Peyer's patch (tissue), 4 donors: Measurements from ENCODE around the gene SEMA6B. TPM values are rescaled to one million over a fixed set of nuclear protein-coding genes. Genes with fewer than 3 reads are reported as not detected.

Experiments
- DNase-seq, 3 donors: peaks; one replicate each; pipeline ENCODE4 v3.0.0-alpha.2; 2017 to 2019
- H3K27ac ChIP-seq, 4 donors: fragments of 200-600 bp; sonication (generic); one replicate each; pipeline ENCODE4 v1.5.1; 2016 to 2019
- H3K27me3 ChIP-seq, 2 donors: fragments of 200-600 bp; sonication (generic); one replicate each; pipeline ENCODE4 v1.5.1; 2019
- H3K36me3 ChIP-seq, 3 donors: fragments of 200-600 bp; sonication (generic); one replicate each; pipeline ENCODE4 v1.5.1; 2016 to 2019
- H3K4me1 ChIP-seq, 4 donors: fragments of 200-600 bp; sonication (generic); one replicate each; pipeline ENCODE4 v1.5.1; 2016 to 2019
- H3K4me3 ChIP-seq, 4 donors: fragments of 200-600 bp; sonication (generic); 1 replicate in 3 of 4; 2 replicates in 1 of 4; pipeline ENCODE4 v1.5.1; 2016 to 2019; ENCODE audit warnings: mild to moderate bottlenecking in 1 of 4
- H3K9me3 ChIP-seq, 4 donors: fragments of 200-600 bp; sonication (generic); one replicate each; pipeline ENCODE4 v1.5.1; 2016 to 2019; ENCODE audit warnings: mild to moderate bottlenecking in 1 of 4
- POLR2A ChIP-seq, 2 donors: fragments of 450-650 bp; IDR thresholded peaks; one replicate each; pipeline ENCODE4 v1.5.1; 2017; ENCODE audit warnings: antibody characterized with exemption in 2 of 2, mild to moderate bottlenecking in 2 of 2, moderate library complexity in 2 of 2
- total RNA-seq, 4 donors: library from RNA; depleted of rRNA; stranded (reverse); fragments of >200 nt; gene quantifications; one replicate each; pipeline ENCODE4 v1.1.0, GENCODE V29; 2016
- TF ChIP-seq, protein P1 (sequence below), 6 experiments: fragments of 450-650 bp in 4 of 6; fragments of 200-600 bp in 2 of 6; sonication (generic) in 1 of 6; IDR thresholded peaks; one replicate each; pipeline ENCODE4 v1.5.1; 2017 to 2019; ENCODE audit warnings: antibody characterized with exemption in 6 of 6, mild to moderate bottlenecking in 3 of 6, moderate library complexity in 1 of 6

The SEMA6B gene
- total RNA-seq, 4 donors from 2014 or later = 1.2 to 9.9 (median 3.2) TPM

DNA sequence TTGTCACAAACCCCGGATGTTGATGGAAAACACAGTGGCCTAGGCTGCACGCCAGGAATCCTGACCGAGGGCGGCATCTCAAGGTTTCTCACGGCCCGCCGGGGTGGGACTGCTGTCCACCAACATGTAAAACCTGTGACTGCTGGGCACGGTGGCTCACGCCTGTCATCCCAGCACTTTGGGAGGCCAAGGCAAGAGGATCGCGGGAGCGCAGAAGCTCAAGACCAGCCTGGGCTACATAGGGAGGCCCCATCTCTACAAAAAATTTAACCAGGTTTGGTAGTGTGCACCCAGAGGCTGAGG, 52.4 kb downstream of the SEMA6B start:
- Histone ChIP-seq H3K27ac (no peak overlapping the region), H3K9me3 (no peaks in the 10 kb centered on the region), H3K36me3 (peaks cover 0 to 16% (median 0%) of the 10 kb centered on the region in 3 donors), H3K4me3 (no peak overlapping the region), H3K27me3 (no peaks in the 10 kb centered on the region), H3K4me1 (no peaks in the 10 kb centered on the region)
- TF ChIP-seq, protein P1, sequence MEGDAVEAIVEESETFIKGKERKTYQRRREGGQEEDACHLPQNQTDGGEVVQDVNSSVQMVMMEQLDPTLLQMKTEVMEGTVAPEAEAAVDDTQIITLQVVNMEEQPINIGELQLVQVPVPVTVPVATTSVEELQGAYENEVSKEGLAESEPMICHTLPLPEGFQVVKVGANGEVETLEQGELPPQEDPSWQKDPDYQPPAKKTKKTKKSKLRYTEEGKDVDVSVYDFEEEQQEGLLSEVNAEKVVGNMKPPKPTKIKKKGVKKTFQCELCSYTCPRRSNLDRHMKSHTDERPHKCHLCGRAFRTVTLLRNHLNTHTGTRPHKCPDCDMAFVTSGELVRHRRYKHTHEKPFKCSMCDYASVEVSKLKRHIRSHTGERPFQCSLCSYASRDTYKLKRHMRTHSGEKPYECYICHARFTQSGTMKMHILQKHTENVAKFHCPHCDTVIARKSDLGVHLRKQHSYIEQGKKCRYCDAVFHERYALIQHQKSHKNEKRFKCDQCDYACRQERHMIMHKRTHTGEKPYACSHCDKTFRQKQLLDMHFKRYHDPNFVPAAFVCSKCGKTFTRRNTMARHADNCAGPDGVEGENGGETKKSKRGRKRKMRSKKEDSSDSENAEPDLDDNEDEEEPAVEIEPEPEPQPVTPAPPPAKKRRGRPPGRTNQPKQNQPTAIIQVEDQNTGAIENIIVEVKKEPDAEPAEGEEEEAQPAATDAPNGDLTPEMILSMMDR (IDR thresholded peaks at IDR 0.05) = no peak
- no peak for TF ChIP-seq POLR2A (IDR thresholded peaks at IDR 0.05)
- DNase-seq = no peak

DNA sequence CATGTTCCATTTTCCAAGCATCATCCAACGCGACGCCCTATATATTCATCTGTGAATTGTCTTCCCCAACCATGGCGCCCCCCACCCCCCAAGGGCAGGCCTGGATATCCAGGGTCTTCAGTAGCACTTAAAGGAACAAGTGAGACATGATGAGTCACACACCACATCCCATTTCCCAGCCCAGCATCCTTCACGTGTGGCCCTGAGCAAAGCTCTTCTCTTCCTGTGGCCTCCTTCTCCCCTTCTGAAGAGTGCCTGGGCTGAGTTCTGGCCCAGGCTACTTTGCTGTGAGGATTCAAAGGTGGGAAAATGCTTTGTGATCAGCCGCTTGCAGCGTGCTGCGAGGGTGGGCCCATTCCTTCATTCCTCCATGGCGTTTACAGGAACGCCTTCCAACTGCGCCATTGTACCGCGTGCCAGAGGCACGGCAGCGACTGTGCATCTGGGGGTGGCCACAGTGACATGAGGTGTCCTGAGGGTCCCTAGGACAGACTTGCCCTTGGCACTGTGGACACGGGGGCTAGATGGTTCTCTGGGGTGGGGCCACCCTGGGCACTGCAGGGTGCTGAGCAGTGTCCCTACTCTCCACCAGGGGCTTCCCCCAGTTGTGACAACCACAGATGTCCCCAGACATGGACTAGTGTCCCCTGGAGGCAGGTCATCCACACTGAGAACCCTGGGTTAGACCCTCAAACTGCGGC, 52.9 kb downstream of the SEMA6B start:
- H3K9me3 ChIP-seq = no peaks in the 10 kb centered on the region
- peaks cover 0 to 21% (median 0%) of the 10 kb centered on the region in 3 donors for H3K36me3 ChIP-seq
- no peak for TF ChIP-seq POLR2A (IDR thresholded peaks at IDR 0.05)
- TF ChIP-seq, protein P1 (IDR thresholded peaks at IDR 0.05) = no peak
- H3K4me3 ChIP-seq = no peak overlapping the region
- H3K27ac ChIP-seq = no peak overlapping the region
- no peak for DNase-seq
- no peaks in the 10 kb centered on the region for H3K27me3 ChIP-seq
- H3K4me1 ChIP-seq = no peaks in the 10 kb centered on the region

DNA sequence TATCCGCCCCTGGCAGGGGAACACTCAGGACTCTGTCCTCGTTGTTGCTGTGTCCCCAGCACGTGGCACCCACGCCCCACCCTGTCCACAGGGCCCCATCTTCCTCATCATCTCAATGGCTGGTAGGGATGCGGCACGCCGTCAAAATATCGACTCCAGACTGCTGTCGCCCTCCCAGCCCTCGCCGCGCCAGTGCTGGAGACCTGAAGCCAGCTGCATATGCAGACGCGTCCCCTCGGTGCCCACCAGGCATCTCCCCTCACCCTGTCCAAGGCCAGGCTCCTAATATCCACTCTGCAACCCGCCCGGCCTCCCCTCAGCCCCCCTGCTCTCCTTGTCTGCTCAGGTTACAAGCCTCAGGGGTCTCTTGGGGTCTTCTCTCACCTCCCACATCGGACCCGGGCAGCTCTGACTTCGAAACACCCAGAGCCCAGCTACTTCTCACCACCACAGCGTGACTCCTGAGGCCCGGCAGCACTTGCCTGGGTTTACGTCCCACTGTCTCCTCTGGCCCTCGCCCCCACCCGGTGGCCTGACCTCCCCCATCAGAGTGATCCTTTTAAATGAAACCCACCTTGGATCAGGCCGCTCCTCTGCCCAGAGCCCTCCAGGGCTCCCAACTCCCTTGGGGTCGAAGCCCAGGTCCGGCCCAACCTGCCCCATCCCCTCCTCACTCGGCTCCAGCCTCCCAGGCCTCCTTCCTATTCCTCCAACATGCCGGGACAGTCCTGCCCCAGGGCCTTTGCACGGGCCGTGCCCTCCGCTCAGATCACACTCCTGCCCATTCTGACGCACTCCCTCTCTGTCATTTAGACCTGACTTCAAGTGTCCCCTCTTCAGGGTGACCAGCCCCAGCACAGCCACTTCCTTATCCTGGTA, 53.7 kb downstream of the SEMA6B start:
- Histone ChIP-seq H3K9me3 (no peaks in the 10 kb centered on the region), H3K4me3 (no peak overlapping the region), H3K27me3 (no peaks in the 10 kb centered on the region), H3K4me1 (no peaks in the 10 kb centered on the region), H3K27ac (no peak overlapping the region), H3K36me3 (peaks cover 0 to 26% (median 0%) of the 10 kb centered on the region in 3 donors)
- DNase-seq = no peak
- TF ChIP-seq, protein P1 (IDR thresholded peaks at IDR 0.05) = no peak
- TF ChIP-seq POLR2A (IDR thresholded peaks at IDR 0.05) = no peak

DNA sequence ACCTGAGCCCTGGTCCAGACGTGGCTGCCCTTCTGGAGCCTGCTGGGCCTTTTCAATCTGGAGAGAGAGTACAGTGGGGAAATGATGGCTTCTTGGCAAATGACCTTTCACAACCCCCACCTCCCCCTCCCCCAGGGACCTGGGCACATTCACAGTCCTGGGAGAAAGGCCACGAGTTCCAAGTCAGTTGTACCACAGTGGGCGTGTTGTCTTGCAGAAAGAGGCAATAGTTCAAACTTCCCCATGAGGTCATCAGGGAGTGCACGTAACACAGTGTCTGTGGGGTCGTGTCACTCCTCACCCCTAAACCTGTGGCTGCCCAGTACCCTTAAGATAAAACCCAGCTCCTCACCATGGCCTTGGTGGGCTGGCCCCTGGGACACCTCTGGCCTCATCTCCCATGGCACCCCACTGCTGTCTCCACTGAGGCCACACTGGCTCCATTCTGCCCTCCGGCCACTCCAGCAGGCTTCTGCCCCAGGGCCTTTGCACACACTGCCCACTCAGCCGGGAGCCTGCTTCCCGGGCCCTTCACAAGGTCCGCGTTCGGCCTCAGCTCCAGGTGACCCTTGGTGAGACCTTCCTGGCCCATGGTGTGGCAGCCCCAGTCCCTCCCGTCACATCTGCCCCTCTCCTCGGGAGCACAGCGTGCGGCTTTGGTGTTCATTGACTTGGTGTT, 54.5 kb downstream of the SEMA6B start:
- H3K36me3 ChIP-seq = peaks cover 0 to 34% (median 0%) of the 10 kb centered on the region in 3 donors
- no peak overlapping the region for H3K4me3 ChIP-seq
- H3K4me1 ChIP-seq = no peaks in the 10 kb centered on the region
- no peak for DNase-seq
- no peak overlapping the region for H3K27ac ChIP-seq
- H3K27me3 ChIP-seq = no peaks in the 10 kb centered on the region
- TF ChIP-seq, protein P1 (IDR thresholded peaks at IDR 0.05) = no peak
- TF ChIP-seq POLR2A (IDR thresholded peaks at IDR 0.05) = no peak
- no peaks in the 10 kb centered on the region for H3K9me3 ChIP-seq

DNA sequence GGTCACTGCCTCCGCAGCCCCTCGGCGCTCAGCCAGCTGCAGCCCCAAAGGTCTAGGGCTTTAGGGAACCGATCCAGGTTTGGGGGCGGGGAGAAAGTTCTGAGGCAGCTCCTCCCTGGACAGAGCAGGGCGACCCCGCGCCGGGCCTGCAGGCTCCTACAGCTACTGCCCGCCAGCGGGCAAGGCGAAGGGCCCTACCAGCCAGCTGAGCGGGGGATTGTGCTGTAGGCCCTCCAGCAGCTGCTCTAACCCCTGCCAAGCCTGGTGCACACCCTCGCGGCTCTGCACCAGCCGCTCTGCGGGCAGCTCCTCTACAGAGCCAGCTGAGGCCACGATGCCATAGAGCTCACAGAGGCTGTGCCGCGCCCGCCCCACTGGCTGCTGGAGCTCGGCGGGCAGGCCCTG, 55.2 kb downstream of the SEMA6B start:
- H3K9me3 ChIP-seq = no peaks in the 10 kb centered on the region

More for the DNA sequence above, 55.2 kb downstream of the SEMA6B start:
- Histone ChIP-seq H3K36me3 (peaks cover 0 to 40% (median 0%) of the 10 kb centered on the region in 3 donors), H3K27ac (no peak overlapping the region), H3K27me3 (no peaks in the 10 kb centered on the region), H3K4me3 (no peak overlapping the region), H3K4me1 (no peaks in the 10 kb centered on the region)
- TF ChIP-seq POLR2A (IDR thresholded peaks at IDR 0.05) = no peak
- TF ChIP-seq, protein P1 (IDR thresholded peaks at IDR 0.05) = no peak
- no peak for DNase-seq
